GM19468 (cell line): ENCODE results near the gene CIBAR2.

Experiments
- ATAC-seq: cut with Tn5 transposase; IDR thresholded peaks from one replicate; pipeline ENCODE4 v1.9.1; 2021; ENCODE audit warnings: mild to moderate bottlenecking, moderate library complexity, moderate number of reproducible peaks; ENCODE audit not compliant: unreplicated experiment; ENCODE audit errors: extremely low read depth

The CIBAR2 gene

GRCh38 chr16:85048921-85049562 is 63.2 kb downstream of the CIBAR2 start:
- ATAC-seq = no peak
